Measurements from ENCODE around the gene TECPR2.

TECPR2 gene

GRCh38 chr14:102427642-102428041 is 64.9 kb downstream of the TECPR2 start:
- no peak for DNase-seq (ENCODE audit: low read depth in 2 of 2)

GRCh38 chr14:102430212-102430908 is 67.6 kb downstream of the TECPR2 start:
- no peak for DNase-seq (ENCODE audit: low read depth in 2 of 2)

- no peak for DNase-seq (ENCODE audit: low read depth in 2 of 2)
Measured at GRCh38 chr14:102431751-102432150, 69.0 kb downstream of the TECPR2 start.

GRCh38 chr14:102434647-102435175 is 72.0 kb downstream of the TECPR2 start:
- DNase-seq (ENCODE audit: low read depth in 2 of 2): no peak

GRCh38 chr14:102437997-102438915 is 75.5 kb downstream of the TECPR2 start:
- DNase-seq (ENCODE audit: low read depth in 2 of 2): peak; percentile 44 to 60

GRCh38 chr14:102439556-102439955 is 76.8 kb downstream of the TECPR2 start:
- DNase-seq (ENCODE audit: low read depth in 2 of 2): no peak

DNA sequence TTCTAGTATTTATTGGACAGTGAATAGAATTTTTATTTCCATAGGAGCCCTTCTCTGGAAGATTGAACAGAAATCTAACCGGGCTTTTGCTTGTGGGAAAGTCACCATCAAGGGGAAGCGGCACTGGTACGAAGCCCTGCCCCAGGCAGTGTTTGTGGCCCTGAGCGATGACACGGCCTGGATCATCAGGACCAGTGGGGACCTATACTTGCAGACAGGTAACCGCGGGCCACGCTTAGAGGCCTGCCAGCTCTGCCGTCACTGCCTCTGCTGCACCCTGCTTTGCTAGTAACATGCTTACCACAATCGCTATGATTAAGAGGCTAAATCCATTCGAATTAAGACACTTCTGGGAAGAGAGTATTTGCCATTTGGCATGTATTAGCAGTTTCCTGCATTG is 77.7 kb downstream of the TECPR2 start:
- no peak for DNase-seq (ENCODE audit: low read depth in 2 of 2)

DNA sequence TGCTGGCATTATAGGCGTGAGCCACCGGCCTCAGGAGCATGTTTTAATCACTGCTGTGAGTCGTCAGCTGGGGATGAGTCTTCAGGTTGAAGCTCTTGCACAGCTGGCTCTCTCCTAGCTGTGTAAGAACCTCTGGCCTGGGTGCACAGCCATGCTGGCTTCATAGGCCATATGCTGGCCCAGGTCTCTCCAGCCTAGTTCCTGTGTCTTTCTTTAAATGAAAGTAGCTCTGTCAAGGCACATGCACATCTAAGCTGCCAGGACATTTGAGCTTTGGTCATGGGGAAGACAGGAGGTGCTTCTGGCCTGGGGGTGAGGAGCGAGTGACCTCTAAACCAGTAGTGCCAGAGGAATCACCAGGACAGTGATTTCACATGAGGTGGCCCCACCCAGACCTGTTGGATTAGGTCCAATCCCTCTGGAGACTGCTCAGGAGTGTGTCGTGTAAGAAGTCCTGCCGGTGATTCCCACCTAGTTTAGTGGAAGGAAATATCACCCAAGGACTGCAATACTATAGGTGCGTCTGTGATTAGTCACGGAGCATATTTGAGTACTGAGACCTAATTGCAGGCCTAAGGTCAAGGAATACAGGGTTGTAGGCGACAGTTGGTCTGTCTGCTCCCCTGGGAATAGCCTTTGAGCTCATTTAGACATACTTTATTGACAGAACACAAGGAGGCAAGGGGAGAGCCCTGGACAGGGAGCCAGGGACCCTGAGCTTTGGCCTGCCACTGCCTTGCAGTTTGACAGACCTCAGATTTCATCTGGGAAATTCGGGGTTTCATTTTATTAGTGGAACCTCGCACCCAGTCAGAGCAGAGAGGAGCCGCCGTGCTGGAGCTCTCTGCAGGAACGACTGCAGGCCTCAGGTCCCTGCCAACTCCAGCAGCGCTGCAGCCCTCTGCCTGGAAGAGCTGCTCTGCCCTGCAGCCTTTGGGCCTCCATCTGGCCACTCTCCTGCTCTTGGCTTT is 79.8 kb downstream of the TECPR2 start:
- no peak for DNase-seq (ENCODE audit: low read depth in 2 of 2)

DNA sequence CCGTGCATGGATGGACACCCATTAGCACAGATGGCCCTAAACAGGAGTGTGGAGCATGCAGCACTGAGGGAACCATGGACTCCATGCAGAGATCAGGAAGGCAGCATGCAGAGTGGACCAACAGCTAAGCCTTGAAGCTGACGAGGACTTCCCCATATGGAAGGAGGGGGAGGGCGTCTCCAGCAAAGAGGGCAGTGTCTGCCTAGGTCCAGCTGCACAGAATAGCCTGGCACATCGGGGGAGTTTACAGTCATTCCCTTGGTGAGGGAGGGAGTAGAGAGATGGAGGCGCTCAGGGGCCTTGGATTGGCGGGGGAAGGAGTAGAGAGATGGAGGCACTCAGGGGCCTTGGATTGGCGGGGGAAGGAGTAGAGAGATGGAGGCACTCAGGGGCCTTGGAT is 82.3 kb downstream of the TECPR2 start:
- DNase-seq (ENCODE audit: low read depth in 2 of 2): no peak

DNA sequence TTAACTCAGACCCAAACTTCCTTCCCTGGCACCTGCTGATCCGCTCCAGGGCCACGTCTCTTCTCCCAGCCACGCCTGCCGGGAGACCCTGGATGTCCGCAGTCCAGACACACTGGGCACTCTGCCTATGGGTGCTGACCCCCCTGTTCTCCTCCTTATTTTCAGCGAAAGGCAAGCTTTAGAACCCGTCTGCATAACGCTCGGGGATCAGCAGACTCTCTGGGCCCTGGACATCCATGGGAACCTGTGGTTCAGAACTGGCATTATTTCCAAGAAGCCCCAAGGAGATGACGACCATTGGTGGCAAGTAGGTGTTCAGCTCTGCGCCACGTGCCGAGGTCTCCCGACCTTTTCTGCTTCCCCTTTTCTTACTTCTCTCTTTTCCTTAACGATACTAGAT is 82.9 kb downstream of the TECPR2 start:
- no peak for DNase-seq (ENCODE audit: low read depth in 2 of 2)

- DNase-seq (ENCODE audit: low read depth in 2 of 2): no peak
Measured at GRCh38 chr14:102450206-102451063, 87.7 kb downstream of the TECPR2 start.

- no peak for DNase-seq (ENCODE audit: low read depth in 2 of 2)
Measured at GRCh38 chr14:102451064-102451352, 88.3 kb downstream of the TECPR2 start.

DNA sequence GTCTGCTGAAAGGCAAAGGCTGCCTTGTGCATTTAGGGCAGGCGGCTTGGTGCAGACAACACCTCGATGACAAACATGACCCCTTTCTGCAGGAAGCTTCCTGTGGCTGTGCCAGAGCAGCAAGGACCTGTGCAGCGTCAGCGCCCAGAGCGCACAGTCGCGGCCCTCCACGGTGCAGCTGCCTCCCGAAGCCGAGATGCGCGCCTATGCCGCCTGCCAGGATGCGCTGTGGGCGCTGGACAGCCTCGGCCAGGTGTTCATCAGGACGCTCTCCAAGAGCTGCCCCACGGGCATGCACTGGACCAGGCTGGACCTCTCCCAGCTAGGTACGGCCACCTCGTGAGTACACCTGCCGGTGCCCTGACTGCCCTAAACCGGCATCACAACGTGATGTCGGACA is 89.6 kb downstream of the TECPR2 start:
- DNase-seq (ENCODE audit: low read depth in 2 of 2): no peak

DNA sequence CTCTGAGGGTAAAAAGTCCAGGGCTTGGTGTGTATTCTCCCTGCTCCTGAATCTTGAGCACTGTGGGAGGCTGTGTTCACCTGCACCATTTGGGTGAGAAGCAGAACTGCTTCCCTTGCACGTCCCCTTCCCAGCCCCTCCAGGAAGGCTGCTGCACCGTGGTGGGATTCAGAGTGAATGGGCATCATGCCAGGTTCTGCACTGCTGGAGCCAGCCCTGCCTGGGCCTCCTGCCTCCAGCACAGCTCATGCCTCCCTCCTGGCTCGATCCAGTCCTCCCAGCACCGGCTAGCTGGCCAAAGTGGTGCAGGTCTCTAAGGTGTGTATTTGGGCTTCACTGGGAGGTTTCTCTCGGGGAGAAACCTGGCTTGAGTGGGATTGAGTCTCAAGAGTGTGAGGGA is 92.0 kb downstream of the TECPR2 start:
- DNase-seq (ENCODE audit: low read depth in 2 of 2): no peak

GRCh38 chr14:102457509-102457908 is 94.8 kb downstream of the TECPR2 start:
- no peak for DNase-seq (ENCODE audit: low read depth in 2 of 2)

DNA sequence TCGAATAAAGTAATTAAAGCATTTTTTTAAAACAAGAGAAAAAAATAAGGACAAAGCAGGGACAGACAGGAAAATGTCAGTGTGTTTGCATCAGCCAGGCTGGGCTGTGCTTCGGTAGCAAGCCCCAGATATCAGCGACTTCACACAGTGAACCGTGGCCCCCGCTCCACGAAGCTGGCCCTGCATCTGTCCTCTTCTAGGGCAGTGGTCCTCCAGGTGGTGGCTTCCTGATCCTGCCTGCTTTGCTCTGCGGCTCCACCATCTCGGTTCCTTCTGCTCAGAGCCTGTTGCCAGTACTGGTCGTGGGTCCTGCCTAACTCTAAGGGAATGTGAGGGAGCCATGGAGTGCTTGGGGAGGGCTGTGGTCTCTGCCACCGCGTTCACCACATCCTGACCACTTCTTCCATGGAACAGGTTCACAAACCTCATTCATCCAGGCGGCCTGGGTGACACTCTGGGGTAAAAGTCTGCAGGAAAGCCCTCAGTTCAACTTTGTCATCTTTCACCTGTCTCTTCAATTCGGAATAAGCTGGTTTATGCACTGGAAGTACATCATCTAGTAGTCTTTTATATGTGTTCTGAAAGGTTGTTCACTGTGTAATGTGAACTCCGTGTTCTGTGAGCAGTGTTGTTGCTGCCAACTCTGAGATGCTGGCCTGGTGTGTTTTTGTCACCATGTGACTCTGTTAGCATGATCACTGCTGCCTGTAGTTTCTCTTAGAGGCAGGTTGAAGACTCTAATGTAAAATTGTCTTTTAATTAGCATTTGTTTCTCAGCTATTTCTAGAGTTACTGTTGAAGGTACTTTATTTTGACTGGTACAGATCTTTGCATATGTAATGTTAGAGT is 99.0 kb downstream of the TECPR2 start:
- no peak for DNase-seq (ENCODE audit: low read depth in 2 of 2)

GRCh38 chr14:102462391-102462790 is 99.7 kb downstream of the TECPR2 start:
- DNase-seq (ENCODE audit: low read depth in 2 of 2): no peak

GRCh38 chr14:102464006-102464405 is 101.3 kb downstream of the TECPR2 start:
- no peak for DNase-seq (ENCODE audit: low read depth in 2 of 2)

DNA sequence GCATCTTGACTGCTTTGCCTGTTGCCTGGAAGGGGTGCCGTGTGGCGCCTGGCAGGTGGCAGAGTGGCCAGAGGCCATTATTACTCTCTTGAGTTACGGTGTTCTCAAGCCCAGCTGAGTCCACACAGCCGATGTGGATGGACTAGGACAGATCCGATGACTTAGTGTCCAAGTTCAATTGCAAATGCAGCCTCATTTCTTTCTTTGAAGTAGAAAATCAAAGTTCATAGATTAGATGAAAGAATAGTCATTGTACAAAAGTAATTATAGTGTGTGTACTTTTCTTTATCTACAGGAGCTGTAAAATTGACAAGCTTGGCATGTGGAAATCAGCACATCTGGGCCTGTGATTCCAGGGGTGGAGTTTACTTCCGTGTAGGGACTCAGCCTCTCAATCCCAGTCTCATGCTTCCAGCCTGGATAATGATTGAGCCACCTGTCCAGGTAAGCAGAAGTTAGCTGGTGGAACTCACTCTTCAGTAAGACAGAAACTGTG is 102.2 kb downstream of the TECPR2 start:
- no peak for DNase-seq (ENCODE audit: low read depth in 2 of 2)

GRCh38 chr14:102469261-102469660 is 106.5 kb downstream of the TECPR2 start:
- no peak for DNase-seq (ENCODE audit: low read depth in 2 of 2)
